ENCODE measurements around the gene DIPK1C.
"Not testable (repeated sequence)": the region's sequence is repeated elsewhere in the genome, so short reads cannot be mapped to it uniquely, and the experiment has no call there.

DIPK1C gene

GRCh38 chr18:74457043-74457724, at the start of gene DIPK1C:
Gene DIPK1C, minus strand, starts transcription at chr18:74457308. Its CDS starts 49 bp downstream, at chr18:74457259.
- POLR2A ChIA-PET: no interaction called here
- DNase-seq (ENCODE audit: extremely low spot score): no peak
- TF ChIP-seq, protein P1, sequence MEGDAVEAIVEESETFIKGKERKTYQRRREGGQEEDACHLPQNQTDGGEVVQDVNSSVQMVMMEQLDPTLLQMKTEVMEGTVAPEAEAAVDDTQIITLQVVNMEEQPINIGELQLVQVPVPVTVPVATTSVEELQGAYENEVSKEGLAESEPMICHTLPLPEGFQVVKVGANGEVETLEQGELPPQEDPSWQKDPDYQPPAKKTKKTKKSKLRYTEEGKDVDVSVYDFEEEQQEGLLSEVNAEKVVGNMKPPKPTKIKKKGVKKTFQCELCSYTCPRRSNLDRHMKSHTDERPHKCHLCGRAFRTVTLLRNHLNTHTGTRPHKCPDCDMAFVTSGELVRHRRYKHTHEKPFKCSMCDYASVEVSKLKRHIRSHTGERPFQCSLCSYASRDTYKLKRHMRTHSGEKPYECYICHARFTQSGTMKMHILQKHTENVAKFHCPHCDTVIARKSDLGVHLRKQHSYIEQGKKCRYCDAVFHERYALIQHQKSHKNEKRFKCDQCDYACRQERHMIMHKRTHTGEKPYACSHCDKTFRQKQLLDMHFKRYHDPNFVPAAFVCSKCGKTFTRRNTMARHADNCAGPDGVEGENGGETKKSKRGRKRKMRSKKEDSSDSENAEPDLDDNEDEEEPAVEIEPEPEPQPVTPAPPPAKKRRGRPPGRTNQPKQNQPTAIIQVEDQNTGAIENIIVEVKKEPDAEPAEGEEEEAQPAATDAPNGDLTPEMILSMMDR (IDR thresholded peaks at IDR 0.05; ENCODE audit: control extremely low read depth, extremely low read depth, low read depth, missing control alignments): no peak
- CTCF ChIA-PET: no interaction called here

GRCh38 chr18:74506448-74507084, 49.5 kb upstream of the DIPK1C start:
- CTCF ChIA-PET: no interaction called here
- POLR2A ChIA-PET: no interaction called here
- no peak for DNase-seq (ENCODE audit: extremely low spot score)
- TF ChIP-seq, protein P1 (IDR thresholded peaks at IDR 0.05; ENCODE audit: control extremely low read depth, extremely low read depth, low read depth, missing control alignments): no peak

DNA sequence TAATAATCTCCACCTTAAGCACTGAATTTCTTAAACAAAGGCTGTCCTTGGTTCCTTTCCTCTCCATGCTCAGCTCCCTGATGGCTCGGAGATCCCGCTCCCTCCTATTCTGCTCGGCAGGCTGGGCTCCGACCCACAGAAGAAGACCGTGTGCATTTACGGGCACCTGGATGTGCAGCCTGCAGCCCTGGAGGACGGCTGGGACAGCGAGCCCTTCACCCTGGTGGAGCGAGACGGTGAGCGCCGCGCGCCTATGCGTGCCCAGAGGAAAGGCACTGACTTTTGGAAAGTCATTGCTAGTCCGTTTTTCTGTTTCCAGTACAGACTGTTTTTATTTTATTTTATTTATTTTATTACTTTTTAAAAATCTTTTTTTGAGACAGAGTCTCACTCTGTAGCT, 48.7 kb upstream of the DIPK1C start:
- DNase-seq (ENCODE audit: extremely low spot score): no peak
- TF ChIP-seq, protein P1 (IDR thresholded peaks at IDR 0.05; ENCODE audit: control extremely low read depth, extremely low read depth, low read depth, missing control alignments): no peak
- POLR2A ChIA-PET: interaction anchor here (0.8 kb wide), 1 partner anchor 442 kb away, joined by 8 read pairs; no protein-coding TSS in a partner anchor
- CTCF ChIA-PET: no interaction called here

GRCh38 chr18:74503137-74503536, 46.0 kb upstream of the DIPK1C start:
- CTCF ChIA-PET: no interaction called here
- no peak for DNase-seq (ENCODE audit: extremely low spot score)
- TF ChIP-seq, protein P1 (IDR thresholded peaks at IDR 0.05; ENCODE audit: control extremely low read depth, extremely low read depth, low read depth, missing control alignments): no peak
- POLR2A ChIA-PET: interaction anchor here (0.6 to 0.7 kb wide), 2 partner anchors 706 to 1990 kb away, joined by 3 to 4 read pairs; partner anchors contain the start of gene PTGR3

GRCh38 chr18:74501386-74501785, 44.3 kb upstream of the DIPK1C start:
- TF ChIP-seq, protein P1 (IDR thresholded peaks at IDR 0.05; ENCODE audit: control extremely low read depth, extremely low read depth, low read depth, missing control alignments): no peak
- POLR2A ChIA-PET: no interaction called here
- CTCF ChIA-PET: no interaction called here
- no peak for DNase-seq (ENCODE audit: extremely low spot score)

- CTCF ChIA-PET; POLR2A ChIA-PET; DNase-seq (ENCODE audit: extremely low spot score): not testable (repeated sequence)
These were observed 43.7 kb upstream of the DIPK1C start for GRCh38 chr18:74500774-74501173.

DNA sequence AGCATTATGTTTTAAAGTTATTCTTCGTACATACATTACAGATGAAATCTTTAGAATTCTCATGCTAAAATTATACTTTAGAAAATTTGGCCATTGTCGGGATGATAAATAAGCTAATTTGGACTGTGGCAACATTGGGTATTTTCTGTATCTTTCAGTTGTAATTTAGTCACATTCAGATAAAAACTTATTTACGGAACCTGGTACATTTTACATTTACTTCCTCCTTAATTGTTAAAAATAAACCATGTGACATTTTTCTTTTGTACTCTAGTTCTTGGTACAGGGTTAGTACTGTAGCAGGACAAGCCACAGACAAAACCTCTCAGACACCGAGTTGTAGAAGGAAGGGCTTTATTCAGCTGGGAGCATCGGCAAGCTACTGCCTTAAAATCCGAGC, 43.3 kb upstream of the DIPK1C start:
- CTCF ChIA-PET: no interaction called here
- TF ChIP-seq, protein P1 (IDR thresholded peaks at IDR 0.05; ENCODE audit: control extremely low read depth, extremely low read depth, low read depth, missing control alignments): no peak
- DNase-seq (ENCODE audit: extremely low spot score): no peak
- POLR2A ChIA-PET: no interaction called here
